ENCODE measurements around the gene NDUFS4. TPM values are rescaled to one million over a fixed set of nuclear protein-coding genes. Genes with fewer than 3 reads are reported as not detected.
A peak's percentile ranks its signal among the peaks of the same experiment; 100 is the strongest.

The NDUFS4 gene
- polyA plus RNA-seq, 4 donors = 95.0 to 142 (median 125) TPM

DNA sequence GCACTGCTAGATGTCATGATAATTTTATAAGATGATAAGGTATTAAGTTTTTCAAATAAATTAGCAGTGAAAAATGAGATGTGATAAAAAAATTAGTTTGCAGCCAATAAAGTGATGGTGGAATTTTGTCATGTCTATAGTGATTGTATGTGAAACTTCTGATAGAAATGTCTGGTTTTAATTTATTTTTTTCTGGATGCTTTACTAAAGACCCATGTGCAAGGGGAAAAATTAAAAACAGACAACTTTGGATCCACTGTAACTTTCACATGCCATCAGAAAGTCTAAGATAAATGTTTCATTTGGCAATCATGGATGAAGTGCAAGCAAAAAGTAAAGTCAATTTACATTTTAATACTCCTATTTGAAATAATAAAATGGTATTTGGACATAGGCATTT is 4.4 kb upstream of the NDUFS4 start:
- FAIRE-seq (no peak), DNase-seq (no peak)
- H3K4me3 ChIP-seq (ENCODE audit: low read depth in 1 of 3, low read length in 3 of 3) = no peak overlapping the region
- no peaks in the 10 kb centered on the region for H3K36me3 ChIP-seq (ENCODE audit: control insufficient read depth in 3 of 3, insufficient read depth in 2 of 3, low read depth in 1 of 3, low read length in 3 of 3)
- peaks cover 0 to 3% (median 0%) of the 10 kb centered on the region in 3 donors for H3K27me3 ChIP-seq (ENCODE audit: control insufficient read depth in 3 of 3, insufficient read depth in 3 of 3, low read length in 3 of 3)
- H3K4me1 ChIP-seq (ENCODE audit: control insufficient read depth in 3 of 3, insufficient read depth in 2 of 3, low read depth in 1 of 3, low read length in 2 of 3) = no peaks in the 10 kb centered on the region
- H3K9me3 ChIP-seq (ENCODE audit: control insufficient read depth in 2 of 2, insufficient read depth in 1 of 2, low read depth in 1 of 2, low read length in 1 of 2) = no peaks in the 10 kb centered on the region
- no peak overlapping the region for H3K27ac ChIP-seq (ENCODE audit: low read depth in 1 of 3, low read length in 2 of 3)

- no peak for FAIRE-seq
Measured at GRCh38 chr5:53557386-53557785, 3.1 kb upstream of the NDUFS4 start.

GRCh38 chr5:53558966-53559365 is 1.5 kb upstream of the NDUFS4 start:
- no peaks in the 10 kb centered on the region for H3K36me3 ChIP-seq (ENCODE audit: control insufficient read depth in 3 of 3, insufficient read depth in 2 of 3, low read depth in 1 of 3, low read length in 3 of 3)

More at GRCh38 chr5:53557386-53557785, 3.1 kb upstream of the NDUFS4 start:
- WGBS, 3 donors = 70 to 91% (median 86%) methylated on average over 2 of the region's 2 CpGs
- Histone ChIP-seq H3K4me3 (ENCODE audit: low read depth in 1 of 3, low read length in 3 of 3) (no peak overlapping the region), H3K27me3 (ENCODE audit: control insufficient read depth in 3 of 3, insufficient read depth in 3 of 3, low read length in 3 of 3) (peaks cover 0 to 3% (median 0%) of the 10 kb centered on the region in 3 donors), H3K27ac (ENCODE audit: low read depth in 1 of 3, low read length in 2 of 3) (no peak overlapping the region), H3K36me3 (ENCODE audit: control insufficient read depth in 3 of 3, insufficient read depth in 2 of 3, low read depth in 1 of 3, low read length in 3 of 3) (no peaks in the 10 kb centered on the region), H3K9me3 (ENCODE audit: control insufficient read depth in 2 of 2, insufficient read depth in 1 of 2, low read depth in 1 of 2, low read length in 1 of 2) (no peaks in the 10 kb centered on the region), H3K4me1 (ENCODE audit: control insufficient read depth in 3 of 3, insufficient read depth in 2 of 3, low read depth in 1 of 3, low read length in 2 of 3) (no peaks in the 10 kb centered on the region)
- DNase-seq = no peak

DNA sequence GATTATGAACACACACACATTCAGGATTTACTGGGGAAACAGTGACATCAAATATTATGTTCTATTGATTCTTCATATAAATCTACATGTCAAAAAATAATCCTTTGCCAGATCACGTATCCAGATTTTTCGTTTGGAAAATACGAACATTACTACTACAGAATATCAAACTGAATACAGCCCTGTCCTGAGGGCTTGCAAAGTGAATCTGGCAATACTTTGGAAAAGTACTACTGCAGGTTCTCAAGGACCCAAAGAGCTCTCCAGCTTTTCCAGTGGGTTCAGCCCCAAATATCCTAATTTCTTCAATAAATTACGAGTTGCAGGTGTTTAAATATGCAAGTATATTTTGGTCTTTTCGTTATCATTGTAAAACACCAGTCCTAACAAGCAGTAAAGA is 411 bp upstream of the NDUFS4 start:
- FAIRE-seq = no peak

More at GRCh38 chr5:53558966-53559365, 1.5 kb upstream of the NDUFS4 start:
- no peak for FAIRE-seq
- H3K9me3 ChIP-seq (ENCODE audit: control insufficient read depth in 2 of 2, insufficient read depth in 1 of 2, low read depth in 1 of 2, low read length in 1 of 2) = no peaks in the 10 kb centered on the region
- no peak overlapping the region for H3K27ac ChIP-seq (ENCODE audit: low read depth in 1 of 3, low read length in 2 of 3)
- peaks cover 0 to 3% (median 0%) of the 10 kb centered on the region in 3 donors for H3K27me3 ChIP-seq (ENCODE audit: control insufficient read depth in 3 of 3, insufficient read depth in 3 of 3, low read length in 3 of 3)
- no peak for DNase-seq
- no peaks in the 10 kb centered on the region for H3K4me1 ChIP-seq (ENCODE audit: control insufficient read depth in 3 of 3, insufficient read depth in 2 of 3, low read depth in 1 of 3, low read length in 2 of 3)
- no peak overlapping the region for H3K4me3 ChIP-seq (ENCODE audit: low read depth in 1 of 3, low read length in 3 of 3)

GRCh38 chr5:53568401-53568800 is 8.0 kb downstream of the NDUFS4 start:
- Histone ChIP-seq H3K27ac (ENCODE audit: low read depth in 1 of 3, low read length in 2 of 3) (no peak overlapping the region), H3K36me3 (ENCODE audit: control insufficient read depth in 3 of 3, insufficient read depth in 2 of 3, low read depth in 1 of 3, low read length in 3 of 3) (peaks cover 0 to 2% (median 2%) of the 10 kb centered on the region in 3 donors), H3K27me3 (ENCODE audit: control insufficient read depth in 3 of 3, insufficient read depth in 3 of 3, low read length in 3 of 3) (no peaks in the 10 kb centered on the region), H3K4me3 (ENCODE audit: low read depth in 1 of 3, low read length in 3 of 3) (no peak overlapping the region), H3K9me3 (ENCODE audit: control insufficient read depth in 2 of 2, insufficient read depth in 1 of 2, low read depth in 1 of 2, low read length in 1 of 2) (no peaks in the 10 kb centered on the region), H3K4me1 (ENCODE audit: control insufficient read depth in 3 of 3, insufficient read depth in 2 of 3, low read depth in 1 of 3, low read length in 2 of 3) (no peaks in the 10 kb centered on the region)
- FAIRE-seq = no peak
- no peak for DNase-seq

More for the DNA sequence above, 411 bp upstream of the NDUFS4 start:
- Histone ChIP-seq H3K4me1 (ENCODE audit: control insufficient read depth in 3 of 3, insufficient read depth in 2 of 3, low read depth in 1 of 3, low read length in 2 of 3) (no peaks in the 10 kb centered on the region), H3K27me3 (ENCODE audit: control insufficient read depth in 3 of 3, insufficient read depth in 3 of 3, low read length in 3 of 3) (peaks cover 0 to 3% (median 0%) of the 10 kb centered on the region in 3 donors), H3K36me3 (ENCODE audit: control insufficient read depth in 3 of 3, insufficient read depth in 2 of 3, low read depth in 1 of 3, low read length in 3 of 3) (peaks cover 0 to 2% (median 0%) of the 10 kb centered on the region in 3 donors), H3K27ac (ENCODE audit: low read depth in 1 of 3, low read length in 2 of 3) (peak overlapping the region in 2 of 3 donors; percentile 11 to 94), H3K9me3 (ENCODE audit: control insufficient read depth in 2 of 2, insufficient read depth in 1 of 2, low read depth in 1 of 2, low read length in 1 of 2) (no peaks in the 10 kb centered on the region), H3K4me3 (ENCODE audit: low read depth in 1 of 3, low read length in 3 of 3) (peak overlapping the region; percentile 63 to 83 (median 75))
- WGBS, 3 donors = 12 to 27% (median 17%) methylated on average over 5 of the region's 5 CpGs
- no peak for DNase-seq

- H3K27ac ChIP-seq (ENCODE audit: low read depth in 1 of 3, low read length in 2 of 3) = no peak overlapping the region
- no peaks in the 10 kb centered on the region for H3K4me1 ChIP-seq (ENCODE audit: control insufficient read depth in 3 of 3, insufficient read depth in 2 of 3, low read depth in 1 of 3, low read length in 2 of 3)
- H3K27me3 ChIP-seq (ENCODE audit: control insufficient read depth in 3 of 3, insufficient read depth in 3 of 3, low read length in 3 of 3) = no peaks in the 10 kb centered on the region
- no peak overlapping the region for H3K4me3 ChIP-seq (ENCODE audit: low read depth in 1 of 3, low read length in 3 of 3)
- WGBS, 3 donors = 51 to 81% (median 75%) methylated on average over 1 of the region's 1 CpG
- H3K9me3 ChIP-seq (ENCODE audit: control insufficient read depth in 2 of 2, insufficient read depth in 1 of 2, low read depth in 1 of 2, low read length in 1 of 2) = no peaks in the 10 kb centered on the region
- peaks cover 0 to 2% (median 2%) of the 10 kb centered on the region in 3 donors for H3K36me3 ChIP-seq (ENCODE audit: control insufficient read depth in 3 of 3, insufficient read depth in 2 of 3, low read depth in 1 of 3, low read length in 3 of 3)
- no peak for FAIRE-seq
- DNase-seq = no peak
Measured at GRCh38 chr5:53568871-53569270, 8.4 kb downstream of the NDUFS4 start.

DNA sequence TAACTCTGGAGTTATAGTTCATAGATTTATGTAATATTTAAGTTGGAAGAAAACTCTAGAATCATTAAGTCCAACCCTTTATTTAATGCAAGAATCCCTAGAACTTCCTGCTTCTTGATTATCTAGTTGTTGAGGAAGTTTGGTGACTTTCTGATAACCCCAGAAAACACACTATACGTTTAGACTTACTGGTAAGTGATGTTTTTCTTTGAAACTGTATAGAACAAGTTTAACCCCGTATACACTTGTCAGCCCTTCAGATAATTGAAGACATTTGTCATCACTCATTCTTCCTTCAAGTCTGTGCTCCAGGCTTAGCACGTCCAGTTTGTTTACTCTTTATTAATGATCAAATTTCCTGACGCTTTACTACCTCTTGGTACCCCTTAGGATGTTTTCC is 9.0 kb downstream of the NDUFS4 start:
- peaks cover 0 to 2% (median 2%) of the 10 kb centered on the region in 3 donors for H3K36me3 ChIP-seq (ENCODE audit: control insufficient read depth in 3 of 3, insufficient read depth in 2 of 3, low read depth in 1 of 3, low read length in 3 of 3)
- 9 to 34% (median 31%) methylated on average over 4 of the region's 4 CpGs for WGBS, 3 donors
- no peaks in the 10 kb centered on the region for H3K27me3 ChIP-seq (ENCODE audit: control insufficient read depth in 3 of 3, insufficient read depth in 3 of 3, low read length in 3 of 3)
- no peak overlapping the region for H3K27ac ChIP-seq (ENCODE audit: low read depth in 1 of 3, low read length in 2 of 3)
- DNase-seq = peak; percentile 11 to 34
- no peaks in the 10 kb centered on the region for H3K9me3 ChIP-seq (ENCODE audit: control insufficient read depth in 2 of 2, insufficient read depth in 1 of 2, low read depth in 1 of 2, low read length in 1 of 2)
- no peak overlapping the region for H3K4me3 ChIP-seq (ENCODE audit: low read depth in 1 of 3, low read length in 3 of 3)
- H3K4me1 ChIP-seq (ENCODE audit: control insufficient read depth in 3 of 3, insufficient read depth in 2 of 3, low read depth in 1 of 3, low read length in 2 of 3) = no peaks in the 10 kb centered on the region
- FAIRE-seq = no peak

DNA sequence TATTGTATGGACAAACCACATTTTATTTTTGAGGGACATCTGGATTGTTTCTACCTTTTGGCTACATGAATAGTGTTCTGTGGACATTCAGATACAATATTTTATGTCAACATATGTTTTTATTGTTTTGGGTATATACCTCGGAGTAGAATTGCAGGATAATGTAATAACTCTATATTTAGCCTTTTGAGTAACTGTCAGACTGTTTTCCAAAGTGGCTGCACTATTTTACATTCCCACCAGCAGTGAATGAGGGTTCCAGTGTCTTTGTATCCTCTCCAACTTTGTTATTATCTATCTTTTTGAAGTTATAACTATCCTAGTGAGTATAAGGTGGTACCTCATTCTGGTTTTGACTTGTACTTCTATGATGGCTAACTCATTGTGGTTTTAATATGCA is 11.0 kb downstream of the NDUFS4 start:
- Histone ChIP-seq H3K36me3 (ENCODE audit: control insufficient read depth in 3 of 3, insufficient read depth in 2 of 3, low read depth in 1 of 3, low read length in 3 of 3) (no peaks in the 10 kb centered on the region), H3K27me3 (ENCODE audit: control insufficient read depth in 3 of 3, insufficient read depth in 3 of 3, low read length in 3 of 3) (no peaks in the 10 kb centered on the region), H3K4me3 (ENCODE audit: low read depth in 1 of 3, low read length in 3 of 3) (no peak overlapping the region), H3K9me3 (ENCODE audit: control insufficient read depth in 2 of 2, insufficient read depth in 1 of 2, low read depth in 1 of 2, low read length in 1 of 2) (no peaks in the 10 kb centered on the region), H3K27ac (ENCODE audit: low read depth in 1 of 3, low read length in 2 of 3) (no peak overlapping the region), H3K4me1 (ENCODE audit: control insufficient read depth in 3 of 3, insufficient read depth in 2 of 3, low read depth in 1 of 3, low read length in 2 of 3) (no peaks in the 10 kb centered on the region)
- WGBS, 3 donors = 82 to 88% (median 84%) methylated on average over 1 of the region's 1 CpG
- DNase-seq (no peak), FAIRE-seq (no peak)

DNA sequence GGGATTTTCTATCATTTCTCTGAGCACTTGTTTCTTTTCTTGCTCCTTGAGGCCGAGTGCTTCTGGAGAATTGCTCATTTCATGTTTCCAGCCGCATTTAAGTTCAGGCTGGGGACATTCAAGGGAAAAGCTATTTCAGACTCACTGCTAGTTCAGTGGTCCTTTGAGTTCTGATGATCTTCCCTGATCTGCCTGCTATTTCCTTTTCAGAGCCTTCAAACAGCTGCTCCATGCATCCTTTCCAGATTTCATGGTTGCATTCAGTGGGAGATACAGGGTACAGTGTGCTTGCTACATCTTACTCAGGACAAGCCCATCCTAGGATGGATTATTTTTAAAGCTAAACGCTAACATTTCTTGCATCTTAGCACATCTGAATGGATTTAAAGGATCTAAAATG is 14.7 kb downstream of the NDUFS4 start:
- Histone ChIP-seq H3K4me1 (ENCODE audit: control insufficient read depth in 3 of 3, insufficient read depth in 2 of 3, low read depth in 1 of 3, low read length in 2 of 3) (peaks cover 0 to 2% (median 0%) of the 10 kb centered on the region in 3 donors), H3K27me3 (ENCODE audit: control insufficient read depth in 3 of 3, insufficient read depth in 3 of 3, low read length in 3 of 3) (no peaks in the 10 kb centered on the region), H3K36me3 (ENCODE audit: control insufficient read depth in 3 of 3, insufficient read depth in 2 of 3, low read depth in 1 of 3, low read length in 3 of 3) (no peaks in the 10 kb centered on the region), H3K27ac (ENCODE audit: low read depth in 1 of 3, low read length in 2 of 3) (no peak overlapping the region), H3K9me3 (ENCODE audit: control insufficient read depth in 2 of 2, insufficient read depth in 1 of 2, low read depth in 1 of 2, low read length in 1 of 2) (no peaks in the 10 kb centered on the region), H3K4me3 (ENCODE audit: low read depth in 1 of 3, low read length in 3 of 3) (no peak overlapping the region)
- DNase-seq (no peak), FAIRE-seq (no peak)
- WGBS, 3 donors = 88 to 94% (median 91%) methylated on average over 3 of the region's 3 CpGs

All from small intestine (tissue), 7 donors.